BLaER1 treated with 17β-estradiol and CSF1 and Interleukin-3, amounts not matched to agents 10 nM and 100 nM (cell line): ENCODE measurements around the gene GNAQ.

Experiments
- H3K27ac ChIP-seq, 11 experiments: shearing (Covaris generic); formaldehyde crosslinking; 2 replicates each; pipeline ENCODE4 v1.8.1; 2022
- H3K27me3 ChIP-seq, 11 experiments: shearing (Covaris generic); formaldehyde crosslinking; 2 replicates each; pipeline ENCODE4 v1.8.1; 2022
- H3K36me3 ChIP-seq, 11 experiments: shearing (Covaris generic); formaldehyde crosslinking; 2 replicates each; pipeline ENCODE4 v1.8.1; 2022
- H3K4me1 ChIP-seq, 10 experiments: shearing (Covaris generic); formaldehyde crosslinking; 2 replicates each; pipeline ENCODE4 v1.8.1; 2022
- H3K4me2 ChIP-seq, 11 experiments: shearing (Covaris generic); formaldehyde crosslinking; 2 replicates each; pipeline ENCODE4 v1.8.1; 2022
- H3K4me3 ChIP-seq, 10 experiments: shearing (Covaris generic); formaldehyde crosslinking; 2 replicates each; pipeline ENCODE4 v1.8.1; 2022
- H3K9ac ChIP-seq, 11 experiments: shearing (Covaris generic); formaldehyde crosslinking; 2 replicates each; pipeline ENCODE4 v1.8.1; 2022
- H3K9me3 ChIP-seq, 11 experiments: shearing (Covaris generic); formaldehyde crosslinking; replicated peaks in 1 of 11; 2 replicates each; pipeline ENCODE4 v1.8.1; 2022
- H4K20me1 ChIP-seq, 11 experiments: shearing (Covaris generic); formaldehyde crosslinking; 2 replicates each; pipeline ENCODE4 v1.8.1; 2022
- Cebpa-rat ChIP-seq, 11 experiments: shearing (Covaris generic); IDR thresholded peaks; 2 replicates each; pipeline ENCODE4 v1.8.1; 2022

The GNAQ gene

DNA sequence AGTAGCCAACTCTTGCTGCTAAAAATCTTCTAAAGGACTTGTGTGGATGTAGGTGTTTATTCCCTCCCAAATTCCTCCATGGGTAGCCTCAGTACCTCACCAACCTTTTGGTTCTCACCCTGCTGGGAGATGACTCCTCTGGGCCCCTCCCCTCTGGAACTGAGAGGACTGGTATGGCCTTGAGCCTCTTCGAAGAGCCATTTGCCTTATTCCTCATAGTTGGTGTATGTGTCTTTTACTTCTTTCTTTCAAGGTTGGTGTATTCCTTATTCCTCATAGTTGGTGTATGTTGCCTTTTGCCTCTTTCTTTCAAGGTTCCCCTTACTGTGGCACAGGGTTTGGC lies 48.3 kb downstream of the GNAQ start:
- no peaks in the 10 kb centered on the region for H3K9me3 ChIP-seq
- H3K36me3 ChIP-seq, result peaks cover 0 to 47% (median 9%) of the 10 kb centered on the region in 11 experiments; a peak in 6 of 22 replicates
- H3K4me3 ChIP-seq, result no peak overlapping the region
- peak overlapping the region; percentile 8 to 78 (median 66); a peak in 18 of 22 replicates for H3K4me2 ChIP-seq
- TF ChIP-seq Cebpa-rat (IDR thresholded peaks at IDR 0.05), result no peak
- H3K27ac ChIP-seq, result no peak overlapping the region
- H3K27me3 ChIP-seq, result no peaks in the 10 kb centered on the region
- H4K20me1 ChIP-seq, result peaks cover 0 to 96% (median 32%) of the 10 kb centered on the region in 11 experiments; a peak in 13 of 22 replicates
- peaks cover 38 to 67% (median 45%) of the 10 kb centered on the region in 10 experiments for H3K4me1 ChIP-seq
- no peak overlapping the region for H3K9ac ChIP-seq

DNA sequence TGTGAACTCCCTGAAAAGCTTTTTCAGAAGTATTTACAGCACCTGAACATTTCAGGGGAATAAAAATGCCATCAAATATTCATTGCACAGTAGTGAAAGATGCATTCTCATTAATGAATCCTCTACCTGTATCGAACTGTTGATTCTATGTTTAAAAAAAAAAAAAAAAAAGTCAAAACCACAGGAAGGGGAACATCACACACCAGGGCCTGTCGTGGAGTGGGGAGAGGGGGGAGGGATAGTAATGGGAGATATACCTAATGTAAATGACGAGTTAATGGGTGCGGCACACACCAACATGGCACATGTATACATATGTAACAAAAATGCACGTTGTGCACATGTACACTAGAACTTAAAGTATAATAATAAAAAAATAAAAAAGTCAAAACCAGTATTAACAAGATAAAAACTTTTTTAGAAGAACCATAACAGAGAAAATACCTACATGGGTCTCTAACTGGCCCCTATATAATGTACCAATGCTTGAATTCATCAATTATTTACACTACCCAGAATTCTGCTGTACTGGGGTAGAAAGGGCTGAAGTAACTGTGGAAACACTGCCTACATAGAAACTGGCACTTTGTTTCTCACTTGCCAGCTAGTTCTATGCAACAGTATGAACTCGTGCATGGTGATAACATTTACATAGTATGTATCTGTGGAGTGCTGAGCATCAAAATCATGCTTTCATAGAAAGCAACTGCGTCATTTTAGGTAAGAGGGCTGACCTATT lies 48.9 kb downstream of the GNAQ start:
- peak overlapping the region; percentile 51 to 78 (median 69); a peak in 19 of 22 replicates for H3K4me2 ChIP-seq
- no peak overlapping the region for H3K27ac ChIP-seq
- peaks cover 44 to 72% (median 50%) of the 10 kb centered on the region in 10 experiments for H3K4me1 ChIP-seq
- TF ChIP-seq Cebpa-rat (IDR thresholded peaks at IDR 0.05), result no peak
- H3K9ac ChIP-seq, result no peak overlapping the region
- H3K9me3 ChIP-seq, result no peaks in the 10 kb centered on the region
- no peak overlapping the region for H3K4me3 ChIP-seq
- peaks cover 0 to 96% (median 26%) of the 10 kb centered on the region in 11 experiments; a peak in 13 of 22 replicates for H4K20me1 ChIP-seq
- H3K27me3 ChIP-seq, result no peaks in the 10 kb centered on the region
- H3K36me3 ChIP-seq, result peaks cover 0 to 42% (median 8%) of the 10 kb centered on the region in 11 experiments; a peak in 6 of 22 replicates

DNA sequence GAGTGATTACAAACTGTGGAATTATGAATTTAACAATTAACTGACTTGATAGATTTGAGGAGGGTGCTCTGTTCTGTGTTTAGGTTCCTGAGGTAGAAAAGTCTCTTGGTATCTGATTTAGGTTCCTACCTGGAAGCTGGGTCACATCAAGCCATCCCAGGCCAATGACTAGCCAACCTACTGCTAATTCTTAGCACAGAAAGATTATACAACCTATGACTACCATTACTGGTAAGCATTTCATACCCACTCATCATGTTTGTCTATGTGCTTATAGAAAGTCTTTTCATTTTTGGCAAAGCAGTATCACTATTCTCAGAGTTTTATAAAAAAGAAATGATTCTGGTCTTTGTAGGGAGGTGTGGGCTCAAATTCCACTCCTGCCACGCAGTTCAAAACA lies 49.7 kb downstream of the GNAQ start:
- TF ChIP-seq Cebpa-rat (IDR thresholded peaks at IDR 0.05), result no peak
- Histone ChIP-seq H3K9ac (0 out of 22 replicates have a peak overlapping the region, but pooled peaks of 1 of the 11 experiments have one; percentile 0), H3K27me3 (no peaks in the 10 kb centered on the region), H3K4me2 (peak overlapping the region; percentile 51 to 78 (median 69)), H3K4me1 (peaks cover 52 to 81% (median 59%) of the 10 kb centered on the region in 10 experiments), H4K20me1 (peaks cover 0 to 94% (median 26%) of the 10 kb centered on the region in 11 experiments; a peak in 11 of 22 replicates), H3K27ac (0 out of 22 replicates have a peak overlapping the region, but pooled peaks of 1 of the 11 experiments have one; percentile 8), H3K36me3 (peaks cover 0 to 33% (median 2%) of the 10 kb centered on the region in 11 experiments; a peak in 5 of 22 replicates), H3K4me3 (no peak overlapping the region), H3K9me3 (no peaks in the 10 kb centered on the region)

DNA sequence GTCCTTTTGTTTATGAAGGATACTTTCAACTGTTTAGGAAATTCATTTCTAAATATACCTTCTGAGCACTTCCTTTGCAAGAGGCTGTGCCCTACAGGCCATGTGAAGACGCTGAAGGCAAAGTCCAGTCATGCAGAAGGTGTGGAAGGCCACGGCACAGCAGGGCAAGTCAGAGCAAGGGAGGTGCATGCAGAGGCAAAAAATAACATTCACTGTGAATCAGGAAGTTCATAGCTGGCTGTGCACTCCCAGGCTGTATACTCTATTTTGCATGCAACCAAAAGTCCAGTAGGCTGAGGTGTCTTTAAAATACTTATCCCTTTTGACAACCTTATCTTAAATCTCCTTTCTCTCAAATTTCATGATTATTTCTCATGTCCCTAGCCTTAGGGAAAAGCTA lies 50.3 kb downstream of the GNAQ start:
- no peak for TF ChIP-seq Cebpa-rat (IDR thresholded peaks at IDR 0.05)
- Histone ChIP-seq H3K4me2 (peak overlapping the region; percentile 51 to 78 (median 69)), H3K4me1 (peaks cover 52 to 86% (median 61%) of the 10 kb centered on the region in 10 experiments), H3K4me3 (0 out of 20 replicates have a peak overlapping the region, but pooled peaks of 1 of the 10 experiments have one; percentile 2), H3K9me3 (no peaks in the 10 kb centered on the region), H3K27ac (no peak overlapping the region), H3K36me3 (peaks cover 0 to 29% (median 2%) of the 10 kb centered on the region in 11 experiments; a peak in 5 of 22 replicates), H3K9ac (0 out of 22 replicates have a peak overlapping the region, but pooled peaks of 1 of the 11 experiments have one; percentile 0), H3K27me3 (no peaks in the 10 kb centered on the region), H4K20me1 (peaks cover 0 to 94% (median 30%) of the 10 kb centered on the region in 11 experiments; a peak in 12 of 22 replicates)

DNA sequence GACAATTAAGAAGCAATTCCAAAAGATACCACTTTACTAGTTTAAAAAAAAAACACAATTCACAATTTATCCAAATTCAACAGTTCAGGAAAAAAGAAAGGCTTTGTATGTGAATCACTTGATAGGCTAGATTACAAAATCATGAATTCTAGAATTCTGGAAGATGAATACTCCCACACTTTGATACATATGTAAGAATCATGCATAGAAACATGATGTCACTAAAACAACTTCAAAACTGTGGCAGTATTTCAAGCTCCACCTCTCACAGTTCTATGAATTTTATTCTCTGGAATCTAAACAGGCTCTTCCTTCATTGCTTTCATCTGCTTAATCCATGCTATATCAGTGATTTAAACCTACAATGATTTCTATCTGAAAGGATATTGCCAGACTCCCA lies 51.0 kb downstream of the GNAQ start:
- no peak for TF ChIP-seq Cebpa-rat (IDR thresholded peaks at IDR 0.05)
- peaks cover 0 to 94% (median 28%) of the 10 kb centered on the region in 11 experiments; a peak in 13 of 22 replicates for H4K20me1 ChIP-seq
- H3K27me3 ChIP-seq, result no peaks in the 10 kb centered on the region
- H3K4me3 ChIP-seq, result no peak overlapping the region
- peak overlapping the region in 8 of 11 experiments; percentile 51 to 78 (median 68); a peak in 13 of 22 replicates for H3K4me2 ChIP-seq
- H3K9ac ChIP-seq, result no peak overlapping the region
- 0 out of 22 replicates have a peak overlapping the region, but pooled peaks of 1 of the 11 experiments have one; percentile 26 for H3K27ac ChIP-seq
- peaks cover 52 to 89% (median 61%) of the 10 kb centered on the region in 10 experiments for H3K4me1 ChIP-seq
- H3K9me3 ChIP-seq, result no peaks in the 10 kb centered on the region
- H3K36me3 ChIP-seq, result peaks cover 0 to 22% (median 0%) of the 10 kb centered on the region in 11 experiments; a peak in 4 of 22 replicates

DNA sequence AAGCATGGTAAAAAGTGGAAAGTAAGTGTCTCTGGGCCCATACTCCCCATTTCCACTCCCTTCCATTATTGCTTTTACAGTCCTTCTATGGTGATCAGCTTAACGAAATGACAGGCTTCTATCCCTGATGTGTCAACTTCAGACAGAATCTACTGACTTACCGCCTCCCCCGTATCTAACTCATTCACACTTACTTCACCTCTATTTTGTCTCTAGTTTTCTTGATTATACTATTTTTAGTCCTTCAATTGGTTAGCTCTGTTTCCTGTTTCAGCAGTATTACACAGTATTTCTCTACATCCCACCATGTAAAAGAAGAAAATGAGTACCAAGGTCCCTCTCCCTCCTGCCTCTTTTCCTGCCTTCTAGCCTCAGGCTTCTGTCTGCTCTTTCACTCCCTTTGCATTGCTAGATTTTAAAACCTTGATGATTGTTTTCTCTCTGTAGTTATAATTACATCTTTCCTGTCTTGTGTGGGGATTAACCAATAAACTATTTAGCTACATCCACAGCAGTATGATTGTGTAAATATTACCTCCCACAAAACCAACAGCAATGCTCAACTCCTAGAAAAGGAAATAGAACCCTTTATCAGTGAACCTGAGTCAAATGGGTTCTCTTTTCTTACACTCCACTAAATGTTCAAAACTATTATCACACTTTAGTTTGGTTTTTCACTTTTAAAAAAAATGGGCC lies 53.4 kb downstream of the GNAQ start:
- H3K36me3 ChIP-seq, result peaks cover 0 to 25% (median 3%) of the 10 kb centered on the region in 11 experiments; a peak in 7 of 22 replicates
- H3K9ac ChIP-seq, result peak overlapping the region in 6 of 11 experiments; percentile 9 to 48 (median 28); a peak in 8 of 22 replicates
- H3K4me1 ChIP-seq, result peaks cover 47 to 72% (median 56%) of the 10 kb centered on the region in 10 experiments
- H3K27ac ChIP-seq, result peak overlapping the region; percentile 44 to 74 (median 59); a peak in 21 of 22 replicates
- H4K20me1 ChIP-seq, result peaks cover 0 to 94% (median 31%) of the 10 kb centered on the region in 11 experiments; a peak in 14 of 22 replicates
- no peaks in the 10 kb centered on the region for H3K27me3 ChIP-seq
- no peak for TF ChIP-seq Cebpa-rat (IDR thresholded peaks at IDR 0.05)
- peak overlapping the region; percentile 67 to 95 (median 76) for H3K4me2 ChIP-seq
- peak overlapping the region in 3 of 10 experiments; percentile 2 to 32 (median 21); a peak in 3 of 20 replicates for H3K4me3 ChIP-seq
- 0 out of 22 replicates have a peak, but pooled peaks cover 0 to 4% (median 0%) of the 10 kb centered on the region in 11 experiments for H3K9me3 ChIP-seq

DNA sequence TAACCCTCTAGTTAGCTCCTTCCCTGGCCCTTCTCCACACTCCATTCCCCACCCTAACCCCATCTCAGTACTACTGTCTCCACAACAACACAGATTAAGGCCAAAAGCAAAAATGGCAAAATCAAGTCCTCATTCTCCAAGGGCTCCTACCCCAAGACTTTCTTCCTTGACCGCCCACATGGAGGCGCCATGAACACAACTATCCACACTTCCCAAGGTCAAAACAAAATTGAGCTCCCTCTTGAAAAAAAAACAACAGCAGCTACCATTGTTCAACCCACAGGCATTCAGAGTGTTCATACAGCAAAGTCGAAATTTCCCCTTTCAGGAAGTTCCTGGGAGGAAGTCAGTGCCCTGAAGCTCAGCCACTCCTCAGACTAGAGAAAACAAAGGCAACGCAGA lies 54.4 kb downstream of the GNAQ start:
- Histone ChIP-seq H3K27me3 (no peaks in the 10 kb centered on the region), H3K4me3 (peak overlapping the region in 3 of 10 experiments; percentile 2 to 32 (median 19); a peak in 4 of 20 replicates), H3K9ac (peak overlapping the region in 7 of 11 experiments; percentile 1 to 67 (median 36); a peak in 8 of 22 replicates), H3K27ac (peak overlapping the region; percentile 44 to 74 (median 59); a peak in 19 of 22 replicates), H3K9me3 (peaks cover 0 to 11% (median 5%) of the 10 kb centered on the region in 11 experiments; a peak in 12 of 22 replicates), H3K36me3 (peaks cover 0 to 34% (median 5%) of the 10 kb centered on the region in 11 experiments; a peak in 9 of 22 replicates), H3K4me1 (peaks cover 37 to 62% (median 46%) of the 10 kb centered on the region in 10 experiments), H4K20me1 (peaks cover 0 to 94% (median 27%) of the 10 kb centered on the region in 11 experiments; a peak in 14 of 22 replicates), H3K4me2 (peak overlapping the region; percentile 67 to 95 (median 76))
- TF ChIP-seq Cebpa-rat (IDR thresholded peaks at IDR 0.05), result no peak

DNA sequence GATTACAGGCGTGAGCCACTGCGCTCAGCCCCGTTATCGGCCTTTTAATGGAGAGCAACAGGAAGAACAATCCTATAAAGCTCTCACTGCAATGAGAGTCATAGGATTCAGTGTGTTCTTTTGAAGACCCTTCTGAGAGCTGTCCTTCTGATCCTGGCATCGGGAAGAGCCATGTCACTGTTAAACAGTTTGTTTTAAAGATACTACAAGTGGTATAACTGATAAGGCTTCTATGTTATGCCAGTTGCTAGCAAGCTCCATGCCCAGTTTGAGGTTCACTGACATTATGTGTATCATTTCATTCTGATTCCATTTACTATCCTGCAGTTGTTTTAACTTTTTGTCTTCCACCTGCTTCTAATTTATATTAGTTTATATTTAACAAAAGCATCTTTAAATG lies 55.8 kb downstream of the GNAQ start:
- Histone ChIP-seq H4K20me1 (peaks cover 0 to 94% (median 16%) of the 10 kb centered on the region in 11 experiments; a peak in 14 of 22 replicates), H3K9ac (no peak overlapping the region), H3K4me3 (no peak overlapping the region), H3K27ac (no peak overlapping the region), H3K36me3 (peaks cover 0 to 48% (median 8%) of the 10 kb centered on the region in 11 experiments; a peak in 10 of 22 replicates), H3K4me2 (no peak overlapping the region), H3K4me1 (peaks cover 23 to 48% (median 33%) of the 10 kb centered on the region in 10 experiments), H3K9me3 (peaks cover 0 to 21% (median 18%) of the 10 kb centered on the region in 11 experiments; a peak in 18 of 22 replicates), H3K27me3 (no peaks in the 10 kb centered on the region)
- no peak for TF ChIP-seq Cebpa-rat (IDR thresholded peaks at IDR 0.05)
